HG03439 (cell line): ENCODE results near the gene RRP7A.
"Not testable (repeated sequence)": the region's sequence is repeated elsewhere in the genome, so short reads cannot be mapped to it uniquely, and the experiment has no call there.

ENCODE experiments used
- ATAC-seq: cut with Tn5 transposase; IDR thresholded peaks from one replicate; pipeline ENCODE4 v1.9.1; 2021; ENCODE audit warnings: mild to moderate bottlenecking, moderate library complexity; ENCODE audit not compliant: unreplicated experiment

RRP7A gene

DNA sequence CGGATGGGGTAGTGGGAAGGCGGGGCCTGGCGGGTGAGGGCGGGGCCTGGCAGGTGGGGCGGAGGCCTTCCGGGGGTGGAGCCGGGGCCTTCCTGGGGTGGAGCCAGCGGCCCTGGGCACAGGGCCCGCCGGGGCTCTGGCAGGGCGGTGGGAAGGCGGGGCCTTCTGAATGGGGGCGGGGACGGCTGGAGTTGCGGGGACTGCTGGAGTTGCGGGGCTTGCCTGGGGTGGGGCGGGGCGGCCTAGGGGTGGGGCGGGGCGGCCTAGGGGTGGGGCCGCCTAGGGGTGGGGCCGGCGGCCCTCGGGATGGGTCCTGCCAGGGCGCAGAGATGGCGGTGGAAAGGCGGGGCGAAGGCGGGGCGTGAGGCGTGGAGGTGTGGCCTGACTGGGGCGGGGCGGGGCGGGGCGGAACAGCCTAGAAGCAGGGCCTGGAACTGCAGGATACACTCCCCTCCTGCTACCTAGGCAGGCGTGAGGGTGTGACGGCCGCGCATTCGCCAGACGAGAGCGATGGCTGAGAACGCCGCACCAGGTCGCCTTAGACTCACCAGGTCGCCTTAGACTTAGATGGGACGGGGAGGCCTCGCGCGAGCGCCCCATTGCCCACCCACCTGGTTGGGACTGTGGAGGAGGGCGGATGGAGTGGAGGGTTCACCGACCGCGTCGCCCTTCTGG is 19.3 kb downstream of the RRP7A start:
- ATAC-seq: peak; percentile 76

DNA sequence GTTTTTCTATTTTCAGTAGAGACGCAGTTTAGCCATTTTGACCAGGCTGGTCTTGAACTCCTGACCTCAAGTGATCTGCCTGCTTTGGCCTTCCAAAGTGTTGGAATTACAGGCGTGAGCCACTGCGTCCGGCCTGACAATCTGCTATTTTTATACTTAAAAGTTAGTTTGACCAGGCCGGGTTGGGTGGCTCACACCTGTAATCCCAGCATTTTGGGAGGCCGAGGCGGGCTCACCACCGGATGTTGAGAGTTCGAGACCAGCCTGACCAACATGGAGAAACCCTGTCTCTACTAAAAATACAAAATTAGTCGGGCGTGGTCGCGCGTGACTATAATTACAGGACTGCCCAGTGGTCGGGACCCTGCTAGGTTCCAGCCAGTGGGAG is 19.8 kb downstream of the RRP7A start:
- not testable (repeated sequence) for ATAC-seq

DNA sequence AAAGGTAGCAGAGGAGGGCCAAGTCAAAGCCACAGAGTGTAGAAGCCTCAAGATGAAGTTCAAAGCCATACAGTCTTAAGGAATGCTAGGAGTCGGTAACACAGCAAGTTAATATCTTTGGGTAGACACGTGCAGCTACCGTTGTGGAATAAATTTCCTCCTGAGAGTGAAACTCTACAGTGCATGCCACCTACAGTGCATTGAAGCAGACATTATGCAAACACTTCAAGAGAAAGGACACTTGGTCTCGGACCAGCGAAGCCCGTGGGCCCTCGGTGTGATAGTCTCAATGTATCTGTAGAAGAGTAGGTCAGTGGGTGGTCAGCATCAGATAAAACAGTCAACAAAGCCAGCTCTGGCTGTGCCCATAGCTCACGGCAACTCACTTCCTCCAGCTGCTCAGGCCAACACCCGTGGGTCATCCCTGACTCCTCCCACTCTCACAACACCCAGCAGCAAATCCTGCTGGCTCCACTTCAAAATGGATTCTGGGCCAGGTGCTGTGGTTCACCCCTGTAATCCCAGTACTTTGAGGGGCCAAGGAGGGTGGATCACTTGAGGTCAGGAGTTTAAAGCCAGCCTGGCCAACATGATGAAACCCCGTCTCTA is 24.0 kb downstream of the RRP7A start:
- not testable (repeated sequence) for ATAC-seq

DNA sequence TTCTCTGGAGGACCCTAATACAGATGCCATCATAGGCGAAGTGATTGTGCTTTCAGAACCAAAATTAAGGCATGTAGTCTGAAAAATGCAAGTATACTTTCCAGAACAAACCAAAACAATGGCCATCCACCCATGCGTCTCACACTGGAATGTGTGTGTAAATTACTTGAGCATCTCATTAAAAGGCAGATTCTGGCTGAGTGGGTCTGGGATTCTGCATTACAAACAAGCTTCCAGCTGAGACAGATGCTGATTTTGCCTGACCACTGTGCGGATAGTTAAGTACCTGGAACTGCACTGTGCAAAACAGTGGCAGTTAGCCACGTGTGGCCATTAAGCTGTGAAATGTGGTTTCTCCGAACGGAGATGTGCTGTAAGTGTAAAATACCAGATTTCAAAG is 26.2 kb downstream of the RRP7A start:
- no peak for ATAC-seq

DNA sequence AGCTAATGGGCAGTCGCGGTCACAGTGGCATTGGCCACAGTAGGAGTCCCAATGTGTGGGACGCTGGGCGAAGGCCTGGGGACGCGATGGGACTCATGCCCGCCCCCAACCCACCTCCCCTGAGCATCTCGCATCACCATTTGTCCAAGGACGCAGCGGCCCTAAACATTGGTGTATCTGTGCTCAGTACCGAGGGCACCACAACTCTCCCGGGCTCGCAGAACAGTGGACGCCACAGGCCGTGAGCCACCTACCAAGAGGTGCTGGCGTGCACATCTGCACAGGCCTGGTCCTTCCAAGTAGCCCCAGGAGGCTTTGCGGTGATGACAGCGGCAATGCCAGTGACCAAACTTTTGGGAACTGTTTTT is 27.3 kb downstream of the RRP7A start:
- no peak for ATAC-seq

DNA sequence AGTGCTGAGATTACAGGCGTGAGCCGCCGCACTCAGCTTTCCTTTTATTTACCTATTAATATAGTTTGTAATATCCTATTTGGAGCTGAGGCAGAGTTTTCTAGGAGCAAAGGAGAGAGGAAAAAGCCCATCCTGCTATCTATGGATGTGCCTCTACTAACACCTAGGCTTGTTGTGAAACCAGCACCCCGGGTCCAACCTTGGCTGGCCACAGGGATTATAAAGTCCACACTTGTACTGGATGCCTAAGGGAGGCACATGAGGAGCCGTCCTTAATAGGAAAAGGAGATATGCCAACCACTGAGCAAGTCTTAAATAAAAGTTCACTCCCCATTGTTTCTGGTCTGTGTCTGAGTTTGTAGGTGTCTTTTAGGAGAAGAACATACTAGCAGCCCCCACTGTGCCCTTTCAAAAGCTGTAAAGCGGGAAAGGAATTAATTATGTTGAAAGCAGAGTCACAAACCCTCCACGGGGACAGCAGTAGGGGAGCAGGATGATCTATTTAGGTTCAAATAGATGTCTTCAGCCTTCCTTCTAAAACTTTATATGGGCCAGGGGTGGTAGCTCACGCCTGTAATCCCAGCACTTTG is 29.3 kb downstream of the RRP7A start:
- ATAC-seq: no peak

DNA sequence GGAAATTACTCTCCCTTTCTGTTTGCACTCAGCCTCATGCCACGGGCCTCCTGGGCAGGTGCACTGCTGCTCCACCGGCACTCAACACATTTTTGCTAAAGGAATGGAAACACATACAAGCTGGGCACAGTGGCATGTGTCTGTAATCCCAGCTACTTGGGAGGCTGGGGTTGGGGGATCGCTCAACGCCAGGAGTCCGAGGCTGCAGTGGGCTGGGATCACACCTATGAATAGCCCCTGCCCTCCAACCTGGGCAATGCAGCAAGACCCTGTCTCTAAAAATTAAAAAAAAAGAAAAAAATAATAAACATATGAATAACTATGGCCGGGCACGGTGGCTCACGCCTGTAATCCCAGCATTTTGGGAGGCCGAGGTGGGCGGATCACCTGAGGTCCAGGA is 30.6 kb downstream of the RRP7A start:
- no peak for ATAC-seq

DNA sequence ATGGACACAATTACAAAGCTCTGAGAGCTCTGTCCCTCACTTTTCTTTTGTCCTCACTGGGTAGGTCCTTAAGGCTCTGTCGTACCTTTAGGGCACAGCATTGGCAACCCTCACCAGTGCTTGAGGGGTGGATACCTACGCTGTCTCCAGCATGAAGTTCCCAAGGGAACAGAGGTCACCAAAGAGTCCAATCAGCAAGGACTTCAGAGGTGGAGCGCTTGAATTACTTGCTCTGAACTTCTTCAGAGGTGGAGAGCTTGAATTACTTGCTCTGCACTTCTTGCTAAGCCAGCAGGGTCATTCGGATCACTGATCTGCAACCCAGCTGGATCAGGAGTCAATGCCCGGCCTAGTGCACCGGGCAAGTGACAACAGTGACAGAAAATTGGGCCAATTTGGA is 35.1 kb downstream of the RRP7A start:
- ATAC-seq: no peak

DNA sequence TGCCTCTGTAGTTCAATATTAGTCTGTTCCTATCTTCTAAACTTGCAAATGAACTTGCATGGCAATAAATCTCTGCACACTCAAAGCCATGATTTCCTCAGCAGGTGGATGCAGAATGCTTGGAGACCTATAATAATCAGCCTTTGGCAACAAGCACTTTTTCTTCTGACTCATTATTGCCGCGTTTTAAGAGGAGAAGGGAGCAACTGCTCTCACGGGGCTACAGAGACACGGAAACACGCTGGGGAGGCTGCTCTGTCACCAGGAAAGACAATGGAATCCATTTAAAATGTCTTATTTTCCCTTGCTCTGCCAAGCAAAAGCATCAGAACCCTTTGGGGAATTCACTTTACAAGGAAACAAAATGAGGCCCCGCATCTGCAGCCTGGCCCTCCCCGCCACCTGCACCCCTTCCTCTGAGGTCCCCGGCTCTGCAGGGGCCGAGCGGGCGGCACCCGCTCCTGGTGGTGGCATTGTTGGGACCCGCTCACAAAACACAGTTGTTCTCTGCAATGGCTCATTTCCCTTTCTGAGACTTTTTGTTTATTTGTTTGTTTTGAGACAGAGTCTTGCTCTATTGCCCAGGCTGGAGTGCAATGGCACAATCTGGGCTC is 35.9 kb downstream of the RRP7A start:
- not testable (repeated sequence) for ATAC-seq

DNA sequence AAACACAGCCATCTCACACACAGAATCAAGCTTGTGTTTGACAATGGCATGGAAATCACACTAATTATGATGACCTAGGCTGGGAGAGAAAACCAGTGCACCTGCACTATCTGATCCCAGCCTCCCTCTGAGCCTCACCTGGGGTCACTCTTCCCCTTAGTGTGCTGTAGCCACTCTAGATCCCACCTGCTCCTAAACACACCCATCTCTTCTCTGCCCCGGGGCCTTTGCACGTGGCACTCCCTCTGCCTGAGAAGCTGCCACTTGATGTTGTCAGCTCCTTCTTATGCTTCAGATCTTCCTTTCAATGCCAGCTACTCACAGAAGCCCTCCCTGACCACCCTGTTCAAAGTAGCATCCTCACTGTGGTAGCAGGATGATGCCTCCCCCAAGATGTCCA is 44.5 kb downstream of the RRP7A start:
- no peak for ATAC-seq

DNA sequence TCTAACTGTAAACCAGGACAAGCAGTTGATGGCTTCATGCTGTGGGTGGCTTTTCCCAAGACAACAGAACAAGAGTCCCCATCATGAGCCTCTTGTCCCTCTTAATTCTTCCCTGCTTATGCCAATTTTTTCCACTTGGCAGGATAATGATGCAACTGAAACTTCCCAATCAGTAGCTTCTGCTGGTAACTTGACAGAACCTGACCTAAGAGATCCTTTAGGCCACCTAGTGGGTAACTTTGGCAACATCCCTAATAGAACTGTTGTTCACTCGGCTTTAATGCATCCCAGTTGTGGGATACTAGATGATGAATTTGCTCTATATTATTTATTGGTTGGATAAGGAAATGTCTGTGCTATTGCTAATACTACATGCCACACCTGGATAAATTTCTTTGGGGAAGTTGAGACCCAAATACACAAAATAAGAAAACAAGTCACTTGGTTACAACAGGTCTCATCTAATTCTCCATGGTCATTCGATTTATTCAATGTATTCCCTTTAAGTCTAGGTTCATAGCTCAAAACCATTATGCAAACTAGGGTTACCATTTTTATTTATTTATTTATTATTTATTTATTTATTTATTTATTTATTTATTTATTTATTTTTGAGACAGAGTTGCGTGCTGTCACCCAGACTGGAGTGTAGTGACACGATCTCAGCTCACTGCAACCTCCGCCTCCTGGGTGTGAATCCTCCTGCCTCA is 46.0 kb downstream of the RRP7A start:
- no peak for ATAC-seq

DNA sequence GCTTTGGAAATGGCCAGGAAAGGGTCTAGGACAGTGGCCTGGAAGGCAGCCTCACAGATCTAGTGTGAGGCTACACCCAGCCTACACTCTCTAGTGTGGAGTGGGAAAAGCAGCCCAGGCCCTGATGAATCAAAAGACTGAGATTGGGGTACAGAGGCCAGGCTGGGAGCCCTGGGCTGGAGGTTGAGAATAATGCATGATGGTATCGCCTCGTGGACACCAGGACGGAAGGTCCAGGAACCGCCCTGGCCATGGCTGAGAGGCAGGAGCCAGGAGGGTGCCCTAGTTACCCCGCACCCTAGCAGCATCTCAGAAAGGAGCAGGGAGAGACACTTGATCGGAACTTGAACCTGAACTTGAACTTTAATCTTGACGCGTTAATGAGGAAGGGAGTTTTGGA is 46.9 kb downstream of the RRP7A start:
- ATAC-seq: no peak

DNA sequence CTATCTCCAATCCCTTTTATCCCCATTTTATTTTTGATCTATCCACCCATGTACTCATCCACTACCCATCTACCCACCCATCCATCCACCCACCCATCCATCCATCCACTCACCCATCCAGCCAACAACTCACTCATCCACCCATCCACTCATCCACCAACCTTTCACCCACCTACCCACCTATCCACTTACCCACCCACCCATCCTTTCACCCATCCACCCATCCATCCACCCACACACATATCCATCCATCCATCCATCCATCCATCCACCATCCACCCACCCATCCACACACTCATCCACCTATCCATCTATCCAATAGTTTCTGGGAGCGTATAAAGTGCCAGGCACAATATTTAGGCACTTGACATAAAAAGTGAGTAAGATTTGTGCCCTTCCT is 48.2 kb downstream of the RRP7A start:
- no peak for ATAC-seq

DNA sequence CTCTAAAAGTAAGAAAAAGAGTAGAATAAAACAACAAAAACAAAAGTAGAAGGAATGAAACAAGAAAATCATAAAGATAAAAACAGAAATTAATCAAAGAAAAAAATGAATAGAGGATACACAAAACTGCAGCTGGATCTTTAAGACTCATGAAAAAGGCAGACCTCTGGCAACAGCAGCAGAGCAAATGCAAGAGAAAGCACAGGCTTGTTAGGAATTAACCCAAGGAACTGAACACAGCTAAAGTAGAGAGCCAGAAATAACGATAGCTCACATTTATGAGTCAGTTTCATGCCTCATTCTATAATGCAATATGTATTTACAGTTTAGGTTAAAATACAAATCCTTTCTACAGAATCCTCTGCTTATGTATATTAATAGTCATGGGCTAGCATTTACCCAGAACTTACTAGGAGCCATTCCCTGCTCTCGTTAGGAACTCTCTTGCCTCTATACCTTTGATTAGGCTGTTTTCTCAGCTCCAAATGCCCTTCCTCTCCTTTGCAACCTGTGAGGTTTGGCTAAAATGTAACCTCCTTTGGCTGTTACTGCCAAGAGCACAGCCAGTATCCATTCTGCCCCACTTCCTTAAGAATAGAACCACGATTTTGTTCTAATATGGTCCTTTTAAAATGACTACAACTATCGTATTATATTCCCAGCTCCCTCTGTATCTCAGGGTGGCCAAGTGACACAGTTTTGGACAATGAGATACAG is 49.1 kb downstream of the RRP7A start:
- no peak for ATAC-seq

DNA sequence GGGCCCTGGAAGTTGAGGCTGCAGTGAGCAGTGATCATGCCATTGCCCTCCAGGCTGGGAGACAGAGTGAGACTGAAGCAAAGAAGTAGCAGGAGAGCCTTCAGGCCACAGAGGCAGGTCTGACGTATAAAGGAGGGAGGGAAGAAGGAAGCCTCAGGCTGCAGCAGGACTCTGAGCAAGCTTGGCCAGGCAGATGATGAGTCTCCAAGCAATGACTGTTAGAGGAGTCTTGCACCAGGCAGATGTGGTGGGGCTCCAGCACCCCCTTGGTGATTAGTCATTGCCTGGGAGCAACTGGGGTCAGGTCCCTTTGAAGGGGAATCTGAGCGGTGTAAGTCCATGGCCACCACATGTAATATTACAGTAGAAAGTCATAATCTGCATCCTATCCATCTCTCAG is 50.8 kb downstream of the RRP7A start:
- no peak for ATAC-seq

DNA sequence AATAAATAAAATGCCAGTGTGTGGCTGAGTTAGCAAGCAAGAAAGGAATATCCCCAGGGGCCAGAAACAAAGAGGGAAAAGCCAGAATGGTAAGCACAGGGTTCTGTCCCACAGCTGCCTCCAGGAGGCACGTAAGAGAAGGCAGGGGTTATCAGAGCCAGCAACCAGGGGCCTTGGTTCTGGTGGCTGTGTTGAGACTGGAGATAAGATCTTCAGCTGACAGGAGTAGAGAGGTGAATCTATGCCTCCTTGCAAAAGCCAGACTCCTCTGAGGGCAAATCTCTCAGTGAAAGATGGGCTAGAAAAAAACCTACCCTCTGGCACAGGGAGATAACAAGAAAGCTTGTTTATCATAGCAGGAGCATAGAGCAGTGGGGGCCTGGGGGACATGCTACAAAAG is 57.6 kb downstream of the RRP7A start:
- no peak for ATAC-seq

DNA sequence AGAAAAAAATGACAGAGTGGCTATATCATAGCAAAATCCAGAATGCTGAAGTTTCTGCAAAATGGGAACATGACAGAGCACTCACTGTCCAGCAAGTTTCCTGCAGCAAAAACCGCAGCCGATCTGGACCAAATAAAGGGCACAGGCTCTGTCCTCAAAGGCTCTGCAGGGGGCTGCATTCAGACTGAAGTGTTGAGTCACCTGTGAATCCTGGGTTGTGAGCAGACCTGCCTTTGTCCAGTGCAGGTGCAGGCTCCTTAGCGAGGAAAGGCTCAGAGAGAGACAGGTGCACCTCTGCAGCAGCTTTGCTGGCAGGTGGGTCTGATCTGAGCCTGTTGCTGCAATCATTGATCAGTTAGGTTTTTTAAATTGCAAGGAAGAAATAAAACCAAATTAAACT is 58.1 kb downstream of the RRP7A start:
- no peak for ATAC-seq
